H7 (cell line): ENCODE results near the gene MAJIN. TPM values are rescaled to one million over a fixed set of nuclear protein-coding genes. Genes with fewer than 3 reads are reported as not detected.

Experiments used
- DNase-seq: peaks from one replicate; pipeline ENCODE4 v3.0.0; 2012
- H3K27me3 ChIP-seq: 2 replicates; pipeline ENCODE4 v1.6.0; 2011; ENCODE audit warnings: mild to moderate bottlenecking, low read length; ENCODE audit not compliant: control insufficient read depth, insufficient read depth
- H3K36me3 ChIP-seq: replicated peaks from 2 replicates; pipeline ENCODE4 v1.5.1; 2011; ENCODE audit warnings: low read length; ENCODE audit not compliant: control insufficient read depth, insufficient read depth
- H3K4me3 ChIP-seq: 2 replicates; pipeline ENCODE4 v1.5.1; 2011; ENCODE audit warnings: low read depth, mild to moderate bottlenecking, control low read depth, low read length, moderate library complexity; ENCODE audit not compliant: insufficient read depth
- total RNA-seq: library from RNA; depleted of rRNA; stranded (reverse); fragments of >200 nt; shearing (Covaris generic); gene quantifications from 2 replicates; pipeline ENCODE4 v1.2.3, GENCODE V29; 2014

MAJIN gene
- total RNA-seq, 1 experiment from 2014 or later = 0.97 TPM

- no peaks in the 10 kb centered on the region; the same call in 1 of the 2 replicates for H3K36me3 ChIP-seq
- no peaks in the 10 kb centered on the region for H3K27me3 ChIP-seq
- no peak overlapping the region for H3K4me3 ChIP-seq
- DNase-seq = no peak
Observed at GRCh38 chr11:64931290-64931689, 40.6 kb downstream of the MAJIN start.

- H3K27me3 ChIP-seq = peaks cover under 1% of the 10 kb centered on the region; the same call in 1 of the 2 replicates
- H3K36me3 ChIP-seq = no peaks in the 10 kb centered on the region; the same call in 1 of the 2 replicates
- H3K4me3 ChIP-seq = no peak overlapping the region
- DNase-seq = no peak
Observed at GRCh38 chr11:64930340-64930739, 41.6 kb downstream of the MAJIN start.

- Histone ChIP-seq H3K27me3 (peaks cover 5% of the 10 kb centered on the region), H3K4me3 (no peak overlapping the region), H3K36me3 (no peaks in the 10 kb centered on the region; the same call in 1 of the 2 replicates)
- DNase-seq = peak; percentile 28
Observed at GRCh38 chr11:64929625-64930024, 42.3 kb downstream of the MAJIN start.

GRCh38 chr11:64928957-64929356 lies 43.0 kb downstream of the MAJIN start:
- H3K36me3 ChIP-seq = no peaks in the 10 kb centered on the region; the same call in 1 of the 2 replicates

DNA sequence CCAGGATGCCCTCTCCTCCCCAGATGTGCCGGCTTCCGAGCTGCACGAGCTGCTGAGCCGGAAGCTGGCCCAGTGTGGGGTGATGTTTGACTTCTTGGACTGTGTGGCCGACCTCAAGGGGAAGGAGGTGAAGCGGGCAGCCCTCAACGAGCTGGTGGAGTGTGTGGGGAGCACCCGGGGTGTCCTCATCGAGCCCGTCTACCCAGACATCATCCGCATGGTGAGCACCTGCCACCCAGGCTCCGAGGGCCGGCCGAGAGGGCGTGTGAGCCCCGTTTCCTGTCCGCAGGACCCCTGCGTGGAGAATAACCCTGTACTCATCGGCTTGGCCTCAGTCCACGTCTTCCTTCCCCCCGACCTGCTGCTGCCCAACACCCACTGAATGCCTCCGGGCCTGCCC lies 45.2 kb downstream of the MAJIN start:
- peak; percentile 55 for DNase-seq
- Histone ChIP-seq H3K27me3 (peaks cover 5% of the 10 kb centered on the region), H3K4me3 (no peak overlapping the region), H3K36me3 (no peaks in the 10 kb centered on the region; the same call in 1 of the 2 replicates)

More at GRCh38 chr11:64928957-64929356, 43.0 kb downstream of the MAJIN start:
- H3K4me3 ChIP-seq = no peak overlapping the region
- DNase-seq = no peak
- H3K27me3 ChIP-seq = peaks cover 5% of the 10 kb centered on the region

GRCh38 chr11:64925536-64926436 lies 46.1 kb downstream of the MAJIN start:
- Histone ChIP-seq H3K4me3 (no peak overlapping the region), H3K36me3 (no peaks in the 10 kb centered on the region), H3K27me3 (peaks cover 5% of the 10 kb centered on the region)
- peak; percentile 71 for DNase-seq

- Histone ChIP-seq H3K36me3 (no peaks in the 10 kb centered on the region), H3K4me3 (peak overlapping the region; percentile 72), H3K27me3 (peaks cover 5% of the 10 kb centered on the region)
- peak; percentile 83 for DNase-seq
Observed at GRCh38 chr11:64924910-64925284, 47.0 kb downstream of the MAJIN start.

- Histone ChIP-seq H3K36me3 (no peaks in the 10 kb centered on the region), H3K27me3 (peaks cover 5% of the 10 kb centered on the region), H3K4me3 (peak within 1 kb of the TSS; percentile 72)
- peak; percentile 97 for DNase-seq
Observed at GRCh38 chr11:64923944-64924909, 47.7 kb downstream of the MAJIN start, which contains the start of gene PPP2R5B. TSS of gene PPP2R5B (plus strand) at chr11:64924689. CDS start at chr11:64925735, 1,046 bp downstream.

GRCh38 chr11:64923151-64923661 lies 48.7 kb downstream of the MAJIN start:
- peak; percentile 21 for DNase-seq
- Histone ChIP-seq H3K36me3 (no peaks in the 10 kb centered on the region), H3K27me3 (peaks cover 5% of the 10 kb centered on the region), H3K4me3 (no peak overlapping the region)

GRCh38 chr11:64921384-64921783 lies 50.5 kb downstream of the MAJIN start:
- Histone ChIP-seq H3K36me3 (no peaks in the 10 kb centered on the region), H3K27me3 (peaks cover 5% of the 10 kb centered on the region), H3K4me3 (no peak overlapping the region)
- DNase-seq = no peak

DNA sequence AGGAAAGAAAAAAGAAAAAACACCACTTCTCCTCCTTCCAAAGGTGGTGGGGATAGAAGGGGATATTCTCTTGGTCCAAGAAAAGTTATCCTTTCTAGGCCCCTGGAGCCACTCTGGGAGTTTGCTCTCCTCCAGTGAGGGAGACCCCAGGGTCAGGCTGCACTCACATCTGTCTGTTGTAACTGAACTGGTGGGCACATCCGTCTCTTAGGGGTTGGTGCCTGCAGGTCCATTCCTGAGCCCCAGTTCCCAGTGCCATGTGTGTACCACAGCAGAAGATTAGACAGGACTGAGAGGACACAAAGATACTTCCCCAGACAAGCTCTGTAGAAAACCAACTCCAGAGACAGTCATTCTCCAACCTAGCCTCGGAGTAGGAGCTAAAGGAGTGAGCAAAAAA lies 51.8 kb downstream of the MAJIN start:
- Histone ChIP-seq H3K4me3 (no peak overlapping the region), H3K27me3 (peaks cover 3% of the 10 kb centered on the region), H3K36me3 (no peaks in the 10 kb centered on the region)
- DNase-seq = no peak

GRCh38 chr11:64919627-64920026 lies 52.3 kb downstream of the MAJIN start:
- Histone ChIP-seq H3K27me3 (no peaks in the 10 kb centered on the region), H3K4me3 (no peak overlapping the region), H3K36me3 (no peaks in the 10 kb centered on the region)
- DNase-seq = no peak

DNA sequence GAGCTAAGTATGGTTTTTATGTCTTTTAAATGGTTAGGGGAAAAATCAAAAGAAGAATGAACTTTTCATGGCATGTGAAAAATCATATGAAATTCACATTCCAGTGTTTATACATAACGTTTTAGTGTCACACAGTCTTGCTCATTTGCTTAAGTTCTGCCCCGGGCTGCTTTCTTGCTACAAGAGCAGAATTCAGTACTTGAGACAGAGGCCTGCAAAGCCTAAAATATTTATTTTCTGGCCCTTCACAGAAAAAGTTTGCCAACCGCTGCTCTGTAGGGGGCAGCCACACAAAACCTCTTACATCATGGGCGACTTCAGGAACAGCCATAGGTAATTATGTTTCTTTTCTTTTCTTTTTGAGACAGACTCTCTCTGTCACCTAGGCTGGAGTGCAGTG lies 53.9 kb downstream of the MAJIN start:
- Histone ChIP-seq H3K27me3 (no peaks in the 10 kb centered on the region), H3K36me3 (no peaks in the 10 kb centered on the region), H3K4me3 (peak overlapping the region; percentile 29; the same call in 1 of the 2 replicates)
- peak; percentile 25 for DNase-seq

- DNase-seq = peak; percentile 42
- Histone ChIP-seq H3K27me3 (no peaks in the 10 kb centered on the region), H3K36me3 (no peaks in the 10 kb centered on the region), H3K4me3 (peak overlapping the region; percentile 29)
Observed at GRCh38 chr11:64917663-64917995, 54.3 kb downstream of the MAJIN start.
